PC-9 (cell line): ENCODE measurements around the gene GPR135.

ENCODE experiments used
- EZH2 ChIP-seq: fragments of 200-600 bp; sonication (generic); IDR thresholded peaks from 2 replicates; pipeline ENCODE4 v1.8.0; 2017; ENCODE audit warnings: antibody characterized with exemption, low read depth
- TF ChIP-seq, protein P1 (sequence below): fragments of 200-600 bp; sonication (generic); conservative IDR thresholded peaks from 2 replicates; pipeline ENCODE4 v1.6.1; 2017; ENCODE audit warnings: mixed run types, antibody characterized with exemption, mild to moderate bottlenecking, moderate library complexity

DNA sequence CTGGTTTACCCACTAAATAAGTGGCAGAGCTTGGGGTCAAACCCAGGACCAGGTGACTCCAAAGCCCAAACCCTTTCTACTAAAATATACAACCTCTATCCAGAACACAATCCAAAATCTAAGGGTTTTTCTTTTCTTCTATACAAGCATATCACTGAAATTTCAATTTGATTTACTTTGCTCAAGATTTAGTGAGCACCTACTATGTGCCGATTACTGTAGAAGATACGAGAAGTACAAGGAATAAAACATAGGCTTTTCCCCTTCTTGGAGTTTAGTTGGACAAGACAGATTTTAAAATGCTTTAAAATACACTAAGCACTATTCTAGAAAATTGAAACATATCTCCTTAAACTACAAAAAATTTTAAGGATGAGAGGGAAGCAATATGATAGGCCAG lies 16.2 kb upstream of the GPR135 start:
- TF ChIP-seq, protein P1, sequence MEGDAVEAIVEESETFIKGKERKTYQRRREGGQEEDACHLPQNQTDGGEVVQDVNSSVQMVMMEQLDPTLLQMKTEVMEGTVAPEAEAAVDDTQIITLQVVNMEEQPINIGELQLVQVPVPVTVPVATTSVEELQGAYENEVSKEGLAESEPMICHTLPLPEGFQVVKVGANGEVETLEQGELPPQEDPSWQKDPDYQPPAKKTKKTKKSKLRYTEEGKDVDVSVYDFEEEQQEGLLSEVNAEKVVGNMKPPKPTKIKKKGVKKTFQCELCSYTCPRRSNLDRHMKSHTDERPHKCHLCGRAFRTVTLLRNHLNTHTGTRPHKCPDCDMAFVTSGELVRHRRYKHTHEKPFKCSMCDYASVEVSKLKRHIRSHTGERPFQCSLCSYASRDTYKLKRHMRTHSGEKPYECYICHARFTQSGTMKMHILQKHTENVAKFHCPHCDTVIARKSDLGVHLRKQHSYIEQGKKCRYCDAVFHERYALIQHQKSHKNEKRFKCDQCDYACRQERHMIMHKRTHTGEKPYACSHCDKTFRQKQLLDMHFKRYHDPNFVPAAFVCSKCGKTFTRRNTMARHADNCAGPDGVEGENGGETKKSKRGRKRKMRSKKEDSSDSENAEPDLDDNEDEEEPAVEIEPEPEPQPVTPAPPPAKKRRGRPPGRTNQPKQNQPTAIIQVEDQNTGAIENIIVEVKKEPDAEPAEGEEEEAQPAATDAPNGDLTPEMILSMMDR: no peak
- no peak for TF ChIP-seq EZH2
